ENCODE results near the gene BACE2. TPM values are rescaled to one million over a fixed set of nuclear protein-coding genes. Genes with fewer than 3 reads are reported as not detected.
"Not testable (repeated sequence)": the region's sequence is repeated elsewhere in the genome, so short reads cannot be mapped to it uniquely, and the experiment has no call there.

Gene BACE2
- total and polyA plus RNA-seq, 4 donors = 9.2 to 36.0 (median 28.2) TPM

DNA sequence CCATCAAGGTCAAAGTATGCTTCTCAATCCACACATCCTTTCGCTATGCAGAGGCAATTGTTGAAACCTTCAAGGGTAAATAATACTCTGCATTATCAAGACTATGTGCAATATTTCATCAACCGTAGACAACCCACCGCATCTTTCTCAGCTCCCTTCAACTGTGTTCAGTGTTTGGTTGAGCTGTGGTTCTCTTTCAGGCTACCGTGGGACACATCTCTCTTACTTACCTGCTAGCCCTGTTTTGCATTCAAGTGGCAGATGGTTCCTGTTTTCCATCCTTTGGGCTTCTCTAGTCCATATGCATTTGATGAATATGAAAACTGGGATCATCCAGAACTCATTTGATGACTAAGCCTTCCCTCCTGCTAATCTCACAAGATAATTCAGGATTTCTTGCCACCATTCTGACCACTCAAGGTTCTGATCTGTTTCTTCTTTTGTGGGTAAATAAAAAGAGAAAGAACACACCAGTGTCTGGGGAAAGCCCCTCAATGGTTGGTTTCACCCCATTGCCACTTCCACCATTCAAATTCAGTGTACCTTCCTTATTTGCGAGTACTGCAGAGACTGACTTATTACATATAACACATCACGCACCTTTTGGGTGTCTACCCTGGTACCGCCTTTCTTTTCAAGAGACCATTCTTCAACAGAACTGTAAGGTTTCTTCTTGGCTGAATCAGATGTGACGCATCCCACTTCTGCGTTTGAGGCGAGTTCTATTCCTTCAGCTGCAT lies 61.7 kb downstream of the BACE2 start:
- Histone ChIP-seq H3K4me1 (ENCODE audit: control insufficient read depth, insufficient read depth, low read length) (no peaks in the 10 kb centered on the region), H3K27me3 (ENCODE audit: control insufficient read depth, insufficient read depth, low read length) (no peaks in the 10 kb centered on the region), H3K9me3 (ENCODE audit: control insufficient read depth, insufficient read depth, low read length) (no peaks in the 10 kb centered on the region), H3K27ac (ENCODE audit: low read depth, low read length) (no peak overlapping the region), H3K4me3 (ENCODE audit: low read depth, low read length) (no peak overlapping the region), H3K36me3 (ENCODE audit: control insufficient read depth, insufficient read depth, low read length) (no peaks in the 10 kb centered on the region)
- DNase-seq (ENCODE audit: low read depth in 4 of 6, low spot score in 6 of 6) = no peak
- WGBS (ENCODE audit: insufficient coverage) = 92% methylated on average over 3 of the region's 10 CpGs

DNA sequence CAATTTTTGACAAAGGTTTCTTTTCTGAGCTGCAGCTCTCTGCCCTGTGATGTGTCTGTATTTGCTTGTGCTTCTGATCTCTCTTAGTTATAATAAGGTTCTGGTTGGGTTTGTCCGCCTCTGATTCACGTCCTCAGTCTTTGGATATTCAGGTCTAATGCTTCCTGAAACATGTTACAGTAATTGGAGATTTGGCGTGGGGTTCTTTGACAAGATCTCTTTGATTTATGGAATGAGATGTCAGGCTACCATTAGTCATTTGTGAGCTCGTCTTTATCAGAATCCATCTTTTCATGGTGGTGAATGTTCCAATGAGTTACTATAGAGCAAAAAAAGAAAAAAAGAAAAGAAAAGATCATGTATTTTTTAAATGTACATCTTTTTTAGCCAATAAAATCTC lies 62.5 kb downstream of the BACE2 start:
- H3K36me3 ChIP-seq (ENCODE audit: control insufficient read depth, insufficient read depth, low read length) = no peaks in the 10 kb centered on the region
- no peak overlapping the region for H3K4me3 ChIP-seq (ENCODE audit: low read depth, low read length)
- 100% methylated on average over 2 of the region's 4 CpGs for WGBS (ENCODE audit: insufficient coverage)
- H3K9me3 ChIP-seq (ENCODE audit: control insufficient read depth, insufficient read depth, low read length) = no peaks in the 10 kb centered on the region
- H3K4me1 ChIP-seq (ENCODE audit: control insufficient read depth, insufficient read depth, low read length) = no peaks in the 10 kb centered on the region
- no peaks in the 10 kb centered on the region for H3K27me3 ChIP-seq (ENCODE audit: control insufficient read depth, insufficient read depth, low read length)
- no peak overlapping the region for H3K27ac ChIP-seq (ENCODE audit: low read depth, low read length)
- DNase-seq (ENCODE audit: low read depth in 4 of 6, low spot score in 6 of 6) = no peak

DNA sequence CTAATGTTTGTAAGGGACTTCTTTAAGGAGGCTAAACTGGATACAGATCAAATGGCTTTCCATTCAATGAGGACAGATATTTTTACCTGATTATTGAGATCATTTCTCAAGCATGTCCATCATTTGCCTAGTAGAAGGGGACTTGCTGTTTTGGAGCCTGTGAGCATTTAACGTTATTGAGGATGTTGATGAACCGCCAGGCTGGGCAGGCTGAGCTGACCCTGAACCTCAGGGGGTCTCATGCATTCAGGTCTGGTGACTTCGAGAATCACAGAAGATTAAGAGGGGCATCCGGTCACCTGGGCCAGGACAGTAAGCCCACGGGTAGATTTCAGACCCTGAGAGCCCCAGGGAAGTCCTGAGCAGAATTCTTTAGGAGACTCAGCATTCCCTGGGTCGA lies 63.1 kb downstream of the BACE2 start:
- H3K27me3 ChIP-seq (ENCODE audit: control insufficient read depth, insufficient read depth, low read length) = no peaks in the 10 kb centered on the region
- no peaks in the 10 kb centered on the region for H3K4me1 ChIP-seq (ENCODE audit: control insufficient read depth, insufficient read depth, low read length)
- no peak overlapping the region for H3K4me3 ChIP-seq (ENCODE audit: low read depth, low read length)
- 89% methylated on average over 5 of the region's 6 CpGs for WGBS (ENCODE audit: insufficient coverage)
- no peaks in the 10 kb centered on the region for H3K36me3 ChIP-seq (ENCODE audit: control insufficient read depth, insufficient read depth, low read length)
- no peaks in the 10 kb centered on the region for H3K9me3 ChIP-seq (ENCODE audit: control insufficient read depth, insufficient read depth, low read length)
- H3K27ac ChIP-seq (ENCODE audit: low read depth, low read length) = no peak overlapping the region
- no peak for DNase-seq (ENCODE audit: low read depth in 4 of 6, low spot score in 6 of 6)

GRCh38 chr21:41232013-41232412 lies 64.1 kb downstream of the BACE2 start:
- DNase-seq (ENCODE audit: low read depth in 4 of 6, low spot score in 6 of 6) = no peak
- Histone ChIP-seq H3K27ac (ENCODE audit: low read depth, low read length) (no peak overlapping the region), H3K36me3 (ENCODE audit: control insufficient read depth, insufficient read depth, low read length) (peaks cover 2% of the 10 kb centered on the region), H3K27me3 (ENCODE audit: control insufficient read depth, insufficient read depth, low read length) (no peaks in the 10 kb centered on the region), H3K4me3 (ENCODE audit: low read depth, low read length) (no peak overlapping the region), H3K9me3 (ENCODE audit: control insufficient read depth, insufficient read depth, low read length) (no peaks in the 10 kb centered on the region), H3K4me1 (ENCODE audit: control insufficient read depth, insufficient read depth, low read length) (no peaks in the 10 kb centered on the region)
- WGBS (ENCODE audit: insufficient coverage) = 83% methylated on average over 6 of the region's 10 CpGs

- Histone ChIP-seq H3K27ac (ENCODE audit: low read depth, low read length) (no peak overlapping the region), H3K9me3 (ENCODE audit: control insufficient read depth, insufficient read depth, low read length) (no peaks in the 10 kb centered on the region)
- 86% methylated on average over 1 of the region's 6 CpGs for WGBS (ENCODE audit: insufficient coverage)
Measured at GRCh38 chr21:41233916-41234315, 66.0 kb downstream of the BACE2 start.

GRCh38 chr21:41234569-41234968 lies 66.6 kb downstream of the BACE2 start:
- no peaks in the 10 kb centered on the region for H3K4me1 ChIP-seq (ENCODE audit: control insufficient read depth, insufficient read depth, low read length)
- no peaks in the 10 kb centered on the region for H3K9me3 ChIP-seq (ENCODE audit: control insufficient read depth, insufficient read depth, low read length)
- H3K27me3 ChIP-seq (ENCODE audit: control insufficient read depth, insufficient read depth, low read length) = no peaks in the 10 kb centered on the region
- H3K4me3 ChIP-seq (ENCODE audit: low read depth, low read length) = no peak overlapping the region
- H3K27ac ChIP-seq (ENCODE audit: low read depth, low read length) = no peak overlapping the region
- peak in 2 of 6 donors; percentile 25 to 58 for DNase-seq (ENCODE audit: low read depth in 4 of 6, low spot score in 6 of 6)
- 83% methylated on average over 3 of the region's 5 CpGs for WGBS (ENCODE audit: insufficient coverage)
- peaks cover 5% of the 10 kb centered on the region for H3K36me3 ChIP-seq (ENCODE audit: control insufficient read depth, insufficient read depth, low read length)

More at GRCh38 chr21:41233916-41234315, 66.0 kb downstream of the BACE2 start:
- DNase-seq (ENCODE audit: low read depth in 4 of 6, low spot score in 6 of 6) = no peak
- H3K4me1 ChIP-seq (ENCODE audit: control insufficient read depth, insufficient read depth, low read length) = no peaks in the 10 kb centered on the region
- peaks cover 5% of the 10 kb centered on the region for H3K36me3 ChIP-seq (ENCODE audit: control insufficient read depth, insufficient read depth, low read length)
- no peaks in the 10 kb centered on the region for H3K27me3 ChIP-seq (ENCODE audit: control insufficient read depth, insufficient read depth, low read length)
- H3K4me3 ChIP-seq (ENCODE audit: low read depth, low read length) = no peak overlapping the region

- Histone ChIP-seq H3K27ac (ENCODE audit: low read depth, low read length) (no peak overlapping the region), H3K9me3 (ENCODE audit: control insufficient read depth, insufficient read depth, low read length) (no peaks in the 10 kb centered on the region), H3K4me3 (ENCODE audit: low read depth, low read length) (no peak overlapping the region), H3K4me1 (ENCODE audit: control insufficient read depth, insufficient read depth, low read length) (no peaks in the 10 kb centered on the region), H3K27me3 (ENCODE audit: control insufficient read depth, insufficient read depth, low read length) (no peaks in the 10 kb centered on the region), H3K36me3 (ENCODE audit: control insufficient read depth, insufficient read depth, low read length) (peaks cover 5% of the 10 kb centered on the region)
- DNase-seq (ENCODE audit: low read depth in 4 of 6, low spot score in 6 of 6) = peak in 2 of 6 donors; percentile 76 to 78
- no CpG with 5 or more reads among the region's 3 CpGs for WGBS (ENCODE audit: insufficient coverage)
Measured at GRCh38 chr21:41235201-41235600, 67.2 kb downstream of the BACE2 start.

- Histone ChIP-seq H3K4me1 (ENCODE audit: control insufficient read depth, insufficient read depth, low read length) (no peaks in the 10 kb centered on the region), H3K4me3 (ENCODE audit: low read depth, low read length) (no peak overlapping the region), H3K27me3 (ENCODE audit: control insufficient read depth, insufficient read depth, low read length) (no peaks in the 10 kb centered on the region), H3K9me3 (ENCODE audit: control insufficient read depth, insufficient read depth, low read length) (no peaks in the 10 kb centered on the region), H3K27ac (ENCODE audit: low read depth, low read length) (no peak overlapping the region), H3K36me3 (ENCODE audit: control insufficient read depth, insufficient read depth, low read length) (peaks cover 5% of the 10 kb centered on the region)
- 86% methylated on average over 14 of the region's 16 CpGs for WGBS (ENCODE audit: insufficient coverage)
- no peak for DNase-seq (ENCODE audit: low read depth in 4 of 6, low spot score in 6 of 6)
Measured at GRCh38 chr21:41236352-41236973, 68.5 kb downstream of the BACE2 start.

DNA sequence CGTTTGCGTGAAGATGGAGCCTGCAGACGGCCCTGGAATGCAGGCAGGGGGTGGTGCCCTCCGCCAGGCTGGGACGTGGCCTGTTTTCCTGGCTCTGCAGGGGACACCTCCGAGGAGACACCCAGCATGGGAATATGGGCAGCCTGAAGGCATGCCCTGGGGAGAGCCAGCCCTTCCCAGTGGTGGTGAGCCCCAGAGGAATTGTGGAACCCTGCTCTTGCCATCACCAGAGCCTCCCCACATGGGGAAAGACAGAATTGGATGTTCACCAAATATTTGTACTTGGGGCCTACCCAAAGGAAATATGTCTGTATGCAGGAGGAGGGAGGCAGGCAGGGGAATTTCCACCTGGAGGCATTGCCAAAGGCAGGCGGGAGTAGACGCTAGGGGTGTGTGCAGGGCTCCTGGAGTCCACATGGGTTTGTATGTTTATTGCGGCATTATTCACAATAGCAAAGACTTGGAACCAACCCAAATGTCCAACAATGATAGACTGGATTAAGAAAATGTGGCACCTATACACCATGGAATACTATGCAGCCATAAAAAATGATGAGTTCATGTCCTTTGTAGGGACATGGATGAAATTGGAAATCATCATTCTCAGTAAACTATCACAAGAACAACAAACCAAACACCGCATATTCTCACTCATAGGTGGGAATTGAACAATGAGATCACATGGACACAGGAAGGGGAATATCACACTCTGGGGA lies 70.3 kb downstream of the BACE2 start:
- not testable (repeated sequence) for DNase-seq (ENCODE audit: low read depth in 4 of 6, low spot score in 6 of 6); H3K4me1 ChIP-seq (ENCODE audit: control insufficient read depth, insufficient read depth, low read length); H3K9me3 ChIP-seq (ENCODE audit: control insufficient read depth, insufficient read depth, low read length); H3K27me3 ChIP-seq (ENCODE audit: control insufficient read depth, insufficient read depth, low read length); H3K4me3 ChIP-seq (ENCODE audit: low read depth, low read length); H3K36me3 ChIP-seq (ENCODE audit: control insufficient read depth, insufficient read depth, low read length); H3K27ac ChIP-seq (ENCODE audit: low read depth, low read length)
- WGBS (ENCODE audit: insufficient coverage) = 91% methylated on average over 5 of the region's 10 CpGs
